A549 treated with dexamethasone at 1 μM for 4 hours (cell line): Measurements from ENCODE around the gene GCLC. TPM values are rescaled to one million over a fixed set of nuclear protein-coding genes. Genes with fewer than 3 reads are reported as not detected.

Source experiments
- total RNA-seq: library from RNA; stranded (reverse); fragments of 200-300 nt; extraction: Qiagen RNA extraction; gene quantifications from 5 replicates; pipeline ENCODE4 v1.2.3, GENCODE V29; 2022

The GCLC gene
- total RNA-seq = 102 to 129 TPM (median 105 TPM) in 5 replicates

GRCh38 chr6:53544470-53545308 lies at the start of gene GCLC:
GCLC (minus strand) TSS chr6:53545101; CDS start chr6:53544645, 456 bp downstream.

Other genes starting within 250 kb of the GCLC start
- gene ELOVL5, start 196.2 kb downstream of the GCLC start, total RNA-seq = 66.5 to 84.5 TPM (median 73.9 TPM) in 5 replicates
- 0.03 to 0.11 TPM (median 0.08 TPM) in 4 of 5 replicates, not detected in the other for gene KLHL31, start 120.7 kb upstream of the GCLC start, total RNA-seq
- 5.5 to 7.1 TPM (median 6.2 TPM) in 5 replicates for gene LRRC1, start 249.9 kb upstream of the GCLC start, total RNA-seq